Pulmonary artery endothelial cell (primary cell): ENCODE data around the gene AOPEP. TPM values are rescaled to one million over a fixed set of nuclear protein-coding genes. Genes with fewer than 3 reads are reported as not detected.

Experiments used
- DNase-seq: peaks from one replicate; pipeline ENCODE4 v3.0.0-alpha.2; 2011; ENCODE audit warnings: low read depth, low spot score
- total RNA-seq: library from RNA; depleted of rRNA; stranded (reverse); fragments of >200 nt; gene quantifications from 2 replicates; pipeline ENCODE4 v1.2.3, GENCODE V29; 2014

Gene AOPEP
- total RNA-seq, 1 donor from 2014 or later, result 19.2 TPM

DNA sequence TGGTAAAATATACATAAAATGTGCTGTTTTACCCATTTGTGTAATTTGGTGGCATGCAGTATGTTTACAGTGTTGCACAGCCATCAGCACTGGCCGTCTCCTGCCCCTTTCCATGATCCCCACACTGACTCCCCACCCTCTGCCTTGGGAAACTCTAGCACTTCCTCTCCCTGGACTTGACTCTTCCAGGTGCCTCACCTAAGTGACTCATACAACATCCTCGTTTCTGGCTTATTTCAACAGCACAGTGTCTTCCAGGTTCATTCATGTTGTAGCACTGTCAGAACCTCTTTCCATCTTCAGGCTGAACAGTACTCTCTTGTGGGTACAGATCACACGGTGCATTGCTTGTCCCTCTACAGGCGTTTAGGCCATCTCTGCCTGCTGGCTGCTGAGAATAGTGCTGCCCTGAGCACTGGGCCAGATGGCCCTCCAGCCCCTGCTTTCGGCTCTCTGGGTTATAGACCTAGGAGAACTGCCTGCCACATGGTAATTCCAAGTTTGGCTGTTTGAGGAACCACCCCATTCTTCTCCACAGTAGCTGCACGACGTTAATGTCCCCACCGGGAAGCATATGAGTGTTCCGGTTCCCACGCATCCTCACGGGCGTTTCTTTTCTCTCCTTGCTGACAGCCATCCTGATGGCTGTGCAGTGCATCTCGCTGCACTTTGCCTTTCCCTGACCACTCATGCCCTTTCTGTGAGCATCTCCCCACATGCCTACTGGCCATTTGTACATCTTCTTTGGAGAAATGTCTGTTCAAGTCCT is 379.2 kb downstream of the AOPEP start:
- no peak for DNase-seq

GRCh38 chr9:95107001-95107749 is 380.7 kb downstream of the AOPEP start:
- DNase-seq, result peak; percentile 47

DNA sequence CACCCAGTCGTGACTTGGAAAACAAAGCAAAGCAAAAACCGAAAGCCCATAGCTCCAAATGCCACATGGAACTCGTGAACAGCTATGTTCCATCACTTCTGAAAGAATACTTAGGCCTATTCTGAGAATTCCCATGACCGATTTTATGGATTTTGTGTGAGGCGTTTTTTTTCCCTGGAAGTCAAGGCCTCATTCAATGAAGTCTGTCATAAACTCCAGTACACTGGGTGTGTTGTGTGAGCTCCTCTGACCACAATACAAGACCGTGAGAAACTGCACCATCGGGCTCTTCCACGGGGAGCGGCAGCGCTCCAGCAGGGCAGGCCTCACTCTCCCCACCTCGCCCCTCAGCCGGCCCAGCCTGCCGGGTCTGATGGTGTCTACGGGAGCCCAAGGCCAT is 381.5 kb downstream of the AOPEP start:
- no peak for DNase-seq

- DNase-seq, result no peak
Observed at GRCh38 chr9:95108777-95109176, 382.3 kb downstream of the AOPEP start.

- no peak for DNase-seq
Observed at GRCh38 chr9:95109456-95109855, 383.0 kb downstream of the AOPEP start.

DNA sequence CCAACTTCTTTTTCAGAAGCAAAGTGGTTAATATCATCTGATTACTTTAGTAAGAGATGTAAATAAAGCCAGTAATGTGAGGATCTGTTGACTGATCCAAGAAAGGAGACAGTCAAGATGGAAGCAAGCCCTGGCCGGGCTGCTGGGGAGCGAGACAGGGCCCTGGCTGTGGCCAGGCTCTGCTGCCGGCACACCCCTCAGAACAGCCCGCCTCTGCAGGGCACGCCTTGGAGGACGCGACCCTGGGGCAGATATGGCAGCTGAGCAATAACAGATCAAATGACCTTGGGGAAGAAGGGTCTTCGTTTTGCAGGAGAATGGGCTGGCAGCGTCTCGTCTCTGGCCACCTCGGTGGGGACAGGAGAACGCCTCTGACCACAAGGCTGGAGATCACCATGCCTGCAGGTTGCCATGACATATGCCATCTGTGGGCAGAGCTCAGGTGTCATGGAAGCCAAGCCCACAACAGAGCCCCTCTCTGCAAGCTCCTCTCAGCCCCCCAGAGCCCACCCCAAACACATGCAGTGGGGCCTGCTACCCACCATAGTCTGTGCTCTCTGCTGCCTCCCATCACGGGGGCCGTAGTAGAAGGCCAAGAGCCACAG is 384.5 kb downstream of the AOPEP start:
- DNase-seq, result no peak

- DNase-seq, result no peak
Observed at GRCh38 chr9:95111716-95112115, 385.2 kb downstream of the AOPEP start.

DNA sequence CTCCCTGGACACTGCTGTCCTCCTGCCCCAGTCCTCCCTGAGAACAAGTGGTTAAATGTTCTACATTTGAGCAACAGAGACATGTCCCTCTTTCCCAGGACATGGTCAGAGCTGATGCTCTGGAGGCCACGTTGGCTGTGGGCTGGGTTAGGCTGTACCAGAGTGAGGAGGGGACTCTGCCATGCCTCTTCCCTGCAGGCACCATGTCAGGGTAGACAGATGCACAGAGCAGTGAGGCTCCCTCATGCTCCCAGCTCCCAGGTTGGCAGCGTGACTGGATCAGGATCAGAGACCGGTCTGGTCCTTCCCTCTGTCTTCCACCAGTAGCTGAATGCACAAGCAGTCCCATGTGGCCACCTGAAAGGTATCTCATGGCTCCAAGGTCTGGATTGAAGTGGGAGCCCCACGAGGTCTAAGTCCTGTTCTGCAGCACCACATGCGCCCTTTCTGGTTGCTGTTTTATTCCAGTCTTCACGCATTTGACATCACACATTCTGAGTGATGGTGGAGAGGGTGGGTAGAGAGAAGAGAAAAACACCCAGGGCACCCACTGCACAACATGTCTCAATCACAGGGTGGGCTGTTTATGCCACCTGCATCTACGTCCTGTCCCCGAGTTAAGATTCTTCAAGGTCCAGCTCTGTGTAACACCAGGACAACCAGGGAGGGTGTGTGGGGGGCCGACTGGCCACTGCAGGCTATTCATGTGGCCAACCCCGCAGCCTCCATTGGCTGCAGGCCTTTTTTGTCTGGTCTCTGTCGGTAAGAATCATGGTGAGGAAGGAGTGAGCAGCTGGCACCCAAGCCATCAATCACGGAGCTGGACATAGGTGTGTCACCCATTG is 386.2 kb downstream of the AOPEP start:
- DNase-seq, result no peak

GRCh38 chr9:95115104-95115503 is 388.6 kb downstream of the AOPEP start:
- no peak for DNase-seq

DNA sequence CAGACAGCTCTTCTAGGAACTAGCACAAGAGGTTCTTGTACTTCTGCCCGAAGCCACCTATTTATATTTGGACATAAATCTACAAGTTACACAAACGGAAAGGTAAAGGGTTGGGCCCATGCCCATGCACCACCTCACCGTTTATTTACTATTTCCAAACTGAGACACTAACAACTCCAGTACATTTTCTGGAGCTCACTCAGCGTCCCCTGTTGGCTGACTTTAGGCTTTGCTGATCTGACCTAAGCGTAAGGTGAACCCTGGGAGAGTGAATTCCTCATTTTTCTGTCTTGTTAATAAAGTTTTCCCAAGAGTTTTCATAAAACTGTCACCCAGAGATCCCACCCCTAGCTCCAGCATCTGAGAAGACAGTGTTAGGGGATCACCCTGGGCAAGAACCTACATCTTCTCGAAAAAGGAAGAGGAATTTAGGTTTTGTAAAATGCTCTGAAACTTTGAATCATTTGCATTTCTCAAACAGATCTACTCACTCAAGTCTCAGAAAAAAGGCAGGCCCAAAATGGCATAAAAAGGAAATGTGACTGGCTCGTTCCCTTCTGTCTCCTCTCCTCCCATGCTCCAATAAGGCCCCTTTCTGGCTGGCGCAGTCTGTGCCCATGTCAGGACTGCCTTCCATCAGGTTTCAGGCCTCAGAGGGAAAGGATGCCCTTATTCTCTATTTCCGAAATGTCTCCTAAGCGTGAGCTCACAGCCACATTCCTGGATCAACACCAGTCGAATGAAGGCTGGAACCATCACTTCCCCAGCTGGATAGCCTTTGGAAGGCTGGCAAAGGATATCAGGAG is 389.7 kb downstream of the AOPEP start:
- DNase-seq, result no peak

DNA sequence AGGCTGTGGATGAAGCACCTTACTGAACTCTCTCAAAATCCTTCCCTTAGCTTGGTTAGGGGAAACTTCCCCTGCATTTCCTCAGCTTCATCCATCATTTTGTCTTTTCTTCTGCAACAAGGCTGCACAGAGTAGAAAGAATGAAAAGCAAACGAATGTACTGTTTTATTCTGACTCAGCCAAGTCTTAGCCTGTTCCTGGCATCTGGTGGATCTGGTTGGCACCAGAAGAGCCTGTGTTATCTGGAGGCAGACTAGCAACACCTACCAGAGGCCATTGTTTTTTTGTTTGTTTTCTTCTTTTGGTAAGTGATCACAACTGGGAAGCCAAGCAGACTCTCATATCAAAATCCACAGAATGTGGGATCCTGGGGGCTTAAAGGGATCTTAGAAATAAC is 390.3 kb downstream of the AOPEP start:
- DNase-seq, result no peak

DNA sequence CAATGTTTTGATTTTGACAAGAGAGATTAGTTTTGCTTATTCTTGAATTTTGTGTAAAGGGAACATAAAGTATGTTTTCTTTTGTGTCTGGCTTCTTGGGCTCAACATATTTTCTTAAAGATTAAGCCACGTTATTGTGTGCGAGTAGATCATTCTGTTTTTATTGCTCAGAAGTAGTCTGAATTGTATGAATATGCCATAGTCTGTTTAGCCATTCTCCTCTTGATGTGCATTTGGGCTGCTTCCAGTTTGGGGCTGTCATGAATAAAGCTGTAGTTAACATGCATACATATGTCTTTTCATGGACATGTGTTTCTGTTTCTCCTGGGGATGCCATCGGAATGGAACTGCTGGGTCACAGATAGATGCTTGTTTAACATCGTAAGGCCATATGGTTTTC is 392.1 kb downstream of the AOPEP start:
- no peak for DNase-seq

DNA sequence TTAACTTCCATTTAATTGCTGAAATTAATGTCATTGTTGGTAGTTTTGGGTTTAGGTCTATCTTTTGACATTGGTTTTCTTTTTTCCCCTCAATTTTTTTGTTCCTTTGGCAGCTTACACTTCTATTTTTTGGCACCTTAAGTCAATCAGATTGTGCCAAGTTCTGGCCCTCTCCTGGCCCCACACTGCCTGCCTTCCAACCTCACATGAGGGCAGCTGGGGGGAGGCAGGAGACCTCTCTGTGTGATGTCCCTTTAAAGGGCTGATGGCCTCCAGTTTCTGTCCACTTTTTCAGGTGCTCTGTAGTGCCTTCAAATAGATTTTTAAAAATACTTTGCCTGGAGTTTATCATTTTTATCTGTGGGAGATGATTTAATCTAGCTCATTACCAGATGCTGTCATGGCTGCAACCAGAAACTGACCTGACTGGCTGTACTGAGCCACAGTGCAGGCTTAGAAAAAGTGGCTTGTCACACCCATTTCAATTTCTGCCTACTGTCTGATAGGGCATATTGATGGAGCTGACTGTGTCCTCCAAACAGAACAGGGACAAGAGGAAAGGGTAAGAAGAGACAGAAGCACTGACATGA is 394.4 kb downstream of the AOPEP start:
- DNase-seq, result no peak

- no peak for DNase-seq
Observed at GRCh38 chr9:95124582-95125367, 398.3 kb downstream of the AOPEP start.

- no peak for DNase-seq
Observed at GRCh38 chr9:95125652-95126051, 399.2 kb downstream of the AOPEP start.

DNA sequence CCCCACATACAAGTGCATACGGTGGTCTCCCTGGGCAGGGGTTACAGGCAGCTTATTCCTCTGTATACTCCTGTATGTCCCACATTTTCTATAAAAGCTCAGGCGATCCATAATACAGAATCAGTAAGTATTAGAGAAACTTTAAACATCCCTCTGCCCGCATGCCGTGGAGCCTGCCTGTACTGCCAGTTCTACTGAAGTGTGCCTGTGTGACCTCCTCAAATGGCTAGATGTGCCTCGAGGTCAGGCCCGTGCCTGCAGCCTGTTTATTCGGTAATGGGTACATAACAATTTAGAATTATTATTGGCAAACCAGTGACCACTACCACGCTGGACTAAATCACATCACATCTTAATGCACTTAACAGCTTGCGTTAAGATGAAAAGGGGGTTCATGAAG is 400.2 kb downstream of the AOPEP start:
- DNase-seq, result no peak

- peak; percentile 46 for DNase-seq
Observed at GRCh38 chr9:95127249-95128176, 401.0 kb downstream of the AOPEP start.

DNA sequence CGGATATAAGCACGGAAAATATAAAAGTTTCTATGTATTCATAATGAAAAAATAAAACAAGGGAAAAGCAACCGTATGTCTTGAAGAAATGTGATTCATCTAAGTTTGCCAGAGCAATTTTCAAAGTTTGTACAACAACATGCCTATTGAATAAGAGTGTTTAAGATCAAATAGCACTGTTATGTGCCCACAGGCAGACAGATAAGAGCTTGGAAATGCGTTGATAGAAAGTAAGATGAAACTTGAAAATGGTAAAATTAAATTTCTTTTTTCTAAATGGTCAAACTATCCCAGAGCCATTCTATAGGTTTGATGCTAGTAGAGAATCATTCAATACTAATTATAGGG is 401.7 kb downstream of the AOPEP start:
- DNase-seq, result no peak
